Hepatocyte (in vitro differentiated cells): ENCODE results near the gene PLCL1. TPM values are rescaled to one million over a fixed set of nuclear protein-coding genes. Genes with fewer than 3 reads are reported as not detected.

Experiments
- DNase-seq: peaks from one replicate; pipeline ENCODE4 v3.0.0-alpha.2; 2016; ENCODE audit warnings: low spot score
- H2AFZ ChIP-seq: fragments of 200-600 bp; sonication (generic); 2 replicates; pipeline ENCODE4 v1.6.0; 2016; ENCODE audit warnings: antibody characterized with exemption, mild to moderate bottlenecking
- H3K27ac ChIP-seq: fragments of 200-600 bp; sonication (generic); 2 replicates; pipeline ENCODE4 v1.5.1; 2016; ENCODE audit warnings: mild to moderate bottlenecking
- H3K27me3 ChIP-seq: fragments of 200-600 bp; sonication (generic); 2 replicates; pipeline ENCODE4 v1.6.1; 2016
- H3K36me3 ChIP-seq: fragments of 200-600 bp; sonication (generic); replicated peaks from 2 replicates; pipeline ENCODE4 v1.5.1; 2016; ENCODE audit warnings: low read depth; ENCODE audit not compliant: insufficient read depth
- H3K4me1 ChIP-seq: fragments of 200-600 bp; sonication (generic); 2 replicates; pipeline ENCODE4 v1.5.1; 2016; ENCODE audit warnings: mild to moderate bottlenecking, moderate library complexity; ENCODE audit not compliant: insufficient read depth
- H3K4me2 ChIP-seq: fragments of 200-600 bp; sonication (generic); 2 replicates; pipeline ENCODE4 v1.6.0; 2016
- H3K4me3 ChIP-seq: fragments of 200-600 bp; sonication (generic); 2 replicates; pipeline ENCODE4 v1.5.1; 2016; ENCODE audit warnings: mild to moderate bottlenecking
- H3K79me2 ChIP-seq: fragments of 200-600 bp; sonication (generic); 2 replicates; pipeline ENCODE4 v1.6.0; 2017; ENCODE audit warnings: mild to moderate bottlenecking
- H3K9me2 ChIP-seq: fragments of 200-600 bp; sonication (generic); replicated peaks from 2 replicates; pipeline ENCODE4 v1.6.0; 2017; ENCODE audit warnings: mild to moderate bottlenecking; ENCODE audit not compliant: insufficient read depth
- H3K9me3 ChIP-seq: fragments of 200-600 bp; sonication (generic); 2 replicates; pipeline ENCODE4 v1.5.1; 2016; ENCODE audit warnings: low read depth, mild to moderate bottlenecking
- H4K20me1 ChIP-seq: fragments of 200-600 bp; sonication (generic); 2 replicates; pipeline ENCODE4 v1.6.0; 2016; ENCODE audit warnings: mild to moderate bottlenecking; ENCODE audit not compliant: insufficient read depth, poor library complexity, severe bottlenecking
- EZH2 ChIP-seq: fragments of 200-600 bp; sonication (generic); IDR thresholded peaks from 2 replicates; pipeline ENCODE4 v1.6.1; 2016; ENCODE audit warnings: antibody characterized with exemption, mild to moderate bottlenecking, borderline replicate concordance
- EZH2phosphoT487 ChIP-seq: fragments of 200-600 bp; sonication (generic); IDR thresholded peaks from one replicate; pipeline ENCODE4 v1.6.1; 2018; ENCODE audit warnings: antibody characterized with exemption, mild to moderate bottlenecking, low read depth, moderate library complexity; ENCODE audit not compliant: unreplicated experiment, severe bottlenecking
- WGBS: methylation state at CpG from one replicate; pipeline ENCODE4 v1.1.6; 2016; ENCODE audit warnings: low lambda C conversion rate; ENCODE audit errors: missing lambda C conversion rate; 5-methylcytosine and 5-hydroxymethylcytosine counted together
- polyA plus RNA-seq: library from polyadenylated mRNA; unstranded; fragments of >200 nt; fragmentation: Nextera tagmentation; extraction: Ambion mirVana; gene quantifications from 2 replicates; pipeline ENCODE4 v1.2.1, GENCODE V29; 2016
- total RNA-seq: library from RNA; depleted of rRNA; stranded (reverse); fragments of >200 nt; gene quantifications from 2 replicates; pipeline ENCODE4 v1.2.3, GENCODE V29; 2014
- TF ChIP-seq, protein P1 (sequence below): fragments of 200-600 bp; sonication (generic); IDR thresholded peaks from 2 replicates; pipeline ENCODE4 v1.5.1; 2016; ENCODE audit warnings: antibody characterized with exemption, mild to moderate bottlenecking; ENCODE audit not compliant: poor library complexity

The PLCL1 gene
- total and polyA plus RNA-seq, 2 experiments from 2014 or later = 0.37 to 2.4 TPM

DNA sequence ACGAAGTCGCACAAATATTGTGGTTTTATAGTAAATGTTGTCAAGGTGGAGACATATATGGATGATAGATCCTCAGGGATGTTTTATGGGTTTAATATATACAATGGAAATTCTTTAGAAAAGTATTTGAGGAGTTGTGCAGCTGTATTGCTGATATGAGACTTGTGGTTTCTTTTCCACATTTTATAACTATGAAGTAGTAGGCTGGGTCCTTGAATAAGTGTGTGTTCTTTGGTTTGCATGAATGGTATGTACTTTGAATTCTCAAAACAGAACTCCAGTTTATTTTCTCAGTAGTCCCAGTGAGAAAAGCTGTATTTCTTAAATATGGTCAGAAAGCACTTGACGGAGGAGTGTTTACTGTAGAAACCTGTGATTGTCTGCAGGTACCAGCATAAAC is 42.4 kb downstream of the PLCL1 start:
- no peak for TF ChIP-seq EZH2phosphoT487
- TF ChIP-seq, protein P1, sequence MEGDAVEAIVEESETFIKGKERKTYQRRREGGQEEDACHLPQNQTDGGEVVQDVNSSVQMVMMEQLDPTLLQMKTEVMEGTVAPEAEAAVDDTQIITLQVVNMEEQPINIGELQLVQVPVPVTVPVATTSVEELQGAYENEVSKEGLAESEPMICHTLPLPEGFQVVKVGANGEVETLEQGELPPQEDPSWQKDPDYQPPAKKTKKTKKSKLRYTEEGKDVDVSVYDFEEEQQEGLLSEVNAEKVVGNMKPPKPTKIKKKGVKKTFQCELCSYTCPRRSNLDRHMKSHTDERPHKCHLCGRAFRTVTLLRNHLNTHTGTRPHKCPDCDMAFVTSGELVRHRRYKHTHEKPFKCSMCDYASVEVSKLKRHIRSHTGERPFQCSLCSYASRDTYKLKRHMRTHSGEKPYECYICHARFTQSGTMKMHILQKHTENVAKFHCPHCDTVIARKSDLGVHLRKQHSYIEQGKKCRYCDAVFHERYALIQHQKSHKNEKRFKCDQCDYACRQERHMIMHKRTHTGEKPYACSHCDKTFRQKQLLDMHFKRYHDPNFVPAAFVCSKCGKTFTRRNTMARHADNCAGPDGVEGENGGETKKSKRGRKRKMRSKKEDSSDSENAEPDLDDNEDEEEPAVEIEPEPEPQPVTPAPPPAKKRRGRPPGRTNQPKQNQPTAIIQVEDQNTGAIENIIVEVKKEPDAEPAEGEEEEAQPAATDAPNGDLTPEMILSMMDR = no peak
- no peak for TF ChIP-seq EZH2
- no peaks in the 10 kb centered on the region for H3K79me2 ChIP-seq
- H3K4me2 ChIP-seq = no peak overlapping the region
- no peak for DNase-seq
- H3K4me1 ChIP-seq = no peaks in the 10 kb centered on the region
- H3K27me3 ChIP-seq = peaks cover 3% of the 10 kb centered on the region
- H2AFZ ChIP-seq = no peak overlapping the region
- no peaks in the 10 kb centered on the region for H3K9me3 ChIP-seq
- no peaks in the 10 kb centered on the region for H4K20me1 ChIP-seq
- 64% methylated on average over 3 of the region's 3 CpGs for WGBS
- H3K4me3 ChIP-seq = no peak overlapping the region
- H3K9me2 ChIP-seq = no peaks in the 10 kb centered on the region
- no peak overlapping the region for H3K27ac ChIP-seq
- no peaks in the 10 kb centered on the region for H3K36me3 ChIP-seq

DNA sequence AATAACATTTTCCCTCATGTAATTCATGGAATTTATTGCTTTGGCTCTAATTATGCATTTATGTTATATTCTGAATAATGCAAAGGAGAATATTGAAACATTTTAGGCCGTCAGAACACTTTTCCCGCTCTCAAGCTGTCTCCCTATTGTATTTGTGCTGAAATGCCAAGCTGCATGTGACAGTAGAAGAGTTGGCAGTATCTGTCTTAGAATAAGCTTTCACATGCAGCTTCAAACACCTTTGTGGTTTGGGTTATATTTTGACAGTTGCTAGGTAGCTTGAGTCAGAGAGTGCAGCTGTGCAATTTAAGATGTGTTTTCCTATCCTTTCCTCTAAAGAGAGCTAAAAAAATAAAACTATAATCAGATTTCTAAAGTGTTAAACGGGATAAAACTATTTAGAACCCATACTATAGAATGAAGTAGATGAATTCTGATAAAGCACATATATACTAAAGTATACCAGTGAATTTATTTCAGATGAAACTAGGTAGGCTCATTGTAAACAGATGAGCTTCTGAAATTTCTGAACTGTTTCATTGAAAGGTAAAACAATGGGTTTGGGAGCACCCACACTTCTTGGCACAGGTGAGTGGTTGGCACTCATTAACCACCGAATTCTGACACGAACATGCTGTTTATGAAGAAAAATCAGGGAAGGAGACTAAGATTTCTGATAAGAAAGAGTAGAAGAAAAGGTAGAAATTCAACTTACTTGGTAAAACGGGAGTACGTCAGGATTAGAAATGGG is 43.4 kb downstream of the PLCL1 start:
- H2AFZ ChIP-seq = no peak overlapping the region
- no peak overlapping the region for H3K27ac ChIP-seq
- no peak overlapping the region for H3K4me3 ChIP-seq
- no peaks in the 10 kb centered on the region for H3K9me3 ChIP-seq
- H3K36me3 ChIP-seq = no peaks in the 10 kb centered on the region
- no peaks in the 10 kb centered on the region for H3K79me2 ChIP-seq
- no peaks in the 10 kb centered on the region for H3K9me2 ChIP-seq
- no peak for DNase-seq
- H3K4me2 ChIP-seq = no peak overlapping the region
- peaks cover 3% of the 10 kb centered on the region for H3K27me3 ChIP-seq
- WGBS = 82% methylated on average over 7 of the region's 7 CpGs
- TF ChIP-seq, protein P1 = no peak
- TF ChIP-seq EZH2phosphoT487 (no peak), EZH2 (no peak)
- H3K4me1 ChIP-seq = no peaks in the 10 kb centered on the region
- no peaks in the 10 kb centered on the region for H4K20me1 ChIP-seq

DNA sequence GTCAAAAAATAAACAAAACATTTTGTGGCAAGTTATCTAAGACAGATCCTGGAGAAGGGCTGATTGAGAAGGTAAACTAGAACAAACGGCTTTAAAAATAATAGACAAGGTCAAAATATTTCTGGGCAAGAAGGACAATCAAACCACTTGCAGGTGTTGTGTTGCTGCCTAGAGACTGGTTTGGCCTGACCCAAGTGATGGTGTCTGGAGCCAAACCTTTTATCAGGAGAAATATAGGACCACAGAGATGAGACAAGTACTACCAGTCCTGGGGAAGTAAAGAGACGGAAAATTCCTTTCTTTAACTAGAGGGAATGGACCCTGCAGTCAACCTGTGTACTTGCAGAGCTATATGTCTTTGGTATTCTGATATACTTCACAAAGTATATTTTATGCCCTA is 44.2 kb downstream of the PLCL1 start:
- Histone ChIP-seq H3K9me2 (no peaks in the 10 kb centered on the region), H3K4me2 (no peak overlapping the region), H3K36me3 (no peaks in the 10 kb centered on the region), H3K4me3 (no peak overlapping the region), H4K20me1 (no peaks in the 10 kb centered on the region), H3K9me3 (no peaks in the 10 kb centered on the region), H3K27me3 (peaks cover 3% of the 10 kb centered on the region), H3K4me1 (no peaks in the 10 kb centered on the region), H3K27ac (no peak overlapping the region), H2AFZ (no peak overlapping the region), H3K79me2 (no peaks in the 10 kb centered on the region)
- 87% methylated on average over 2 of the region's 2 CpGs for WGBS
- TF ChIP-seq, protein P1 = no peak
- TF ChIP-seq EZH2 (no peak), EZH2phosphoT487 (no peak)
- no peak for DNase-seq
